DND-41 (cell line): Measurements from ENCODE around the gene TMEFF2.

Experiments
- ATAC-seq: fragments of 200-7000 bp; cut with Tn5 transposase; 3 replicates; pipeline ENCODE4 v1.9.1; 2021; ENCODE audit warnings: low read depth; ENCODE audit not compliant: insufficient read depth
- DNase-seq: peaks from one replicate; pipeline ENCODE4 v3.0.0-alpha.2; 2020
- H2AFZ ChIP-seq: 2 replicates; pipeline ENCODE4 v1.6.0; 2012; ENCODE audit warnings: low read depth, low read length
- H3K27ac ChIP-seq: 2 replicates; pipeline ENCODE4 v1.5.1; 2012; ENCODE audit warnings: low read length, inconsistent platforms
- H3K27me3 ChIP-seq: fragments of 200-600 bp; sonication (generic); 2 replicates; pipeline ENCODE4 v1.6.0; 2012; ENCODE audit warnings: low read length, mild to moderate bottlenecking, inconsistent platforms; ENCODE audit not compliant: insufficient read depth, poor library complexity
- H3K36me3 ChIP-seq: 2 replicates; pipeline ENCODE4 v1.5.1; 2012; ENCODE audit warnings: low read length, inconsistent platforms; ENCODE audit not compliant: insufficient read depth
- H3K4me1 ChIP-seq: 2 replicates; pipeline ENCODE4 v1.5.1; 2012; ENCODE audit warnings: mild to moderate bottlenecking, low read length; ENCODE audit not compliant: insufficient read depth
- H3K4me2 ChIP-seq: 2 replicates; pipeline ENCODE4 v1.6.0; 2012; ENCODE audit warnings: mild to moderate bottlenecking, moderate library complexity, low read length, inconsistent platforms; ENCODE audit not compliant: insufficient read depth
- H3K4me3 ChIP-seq, 2 experiments: fragments of 200-600 bp in 1 of 2; shearing (Covaris generic) in 1 of 2; 2 replicates each; pipeline ENCODE4 v1.5.1; 2012 to 2016; ENCODE audit warnings: inconsistent platforms in 2 of 2, low read length in 2 of 2, mild to moderate bottlenecking in 2 of 2, low read depth in 1 of 2, moderate library complexity in 1 of 2
- H3K79me2 ChIP-seq: 2 replicates; pipeline ENCODE4 v1.6.0; 2012; ENCODE audit warnings: low read length, inconsistent platforms; ENCODE audit not compliant: insufficient read depth
- H3K9ac ChIP-seq: 2 replicates; pipeline ENCODE4 v1.6.0; 2012; ENCODE audit warnings: low read depth, mild to moderate bottlenecking, inconsistent platforms, low read length, moderate library complexity
- H3K9me3 ChIP-seq: 2 replicates; pipeline ENCODE4 v1.5.1; 2012; ENCODE audit warnings: low read length, moderate library complexity, mild to moderate bottlenecking, inconsistent platforms; ENCODE audit not compliant: insufficient read depth, severe bottlenecking
- H4K20me1 ChIP-seq: 2 replicates; pipeline ENCODE4 v1.6.0; 2012; ENCODE audit warnings: low read length; ENCODE audit not compliant: insufficient read depth
- CTCF ChIP-seq: IDR thresholded peaks from 2 replicates; pipeline ENCODE4 v1.5.1; 2012; ENCODE audit warnings: borderline replicate concordance, low read length, moderate library complexity, mild to moderate bottlenecking; ENCODE audit not compliant: poor library complexity, severe bottlenecking; ENCODE audit errors: extremely low read depth
- EZH2 ChIP-seq: IDR thresholded peaks from 3 replicates; pipeline ENCODE4 v1.6.1; 2012; ENCODE audit warnings: borderline replicate concordance, low read depth, mild to moderate bottlenecking, moderate library complexity, low read length, inconsistent platforms; ENCODE audit not compliant: severe bottlenecking

Gene TMEFF2

GRCh38 chr2:192047315-192048107 lies 147.2 kb downstream of the TMEFF2 start:
- no peaks in the 10 kb centered on the region for H3K4me1 ChIP-seq
- no peak overlapping the region for H3K27ac ChIP-seq
- H3K4me2 ChIP-seq, result no peak overlapping the region
- DNase-seq (no peak), ATAC-seq (no peak)
- TF ChIP-seq EZH2 (no peak), CTCF (no peak)
- H4K20me1 ChIP-seq, result no peaks in the 10 kb centered on the region
- no peaks in the 10 kb centered on the region for H3K36me3 ChIP-seq
- no peaks in the 10 kb centered on the region for H3K79me2 ChIP-seq
- no peak overlapping the region for H3K9ac ChIP-seq
- H2AFZ ChIP-seq, result no peak overlapping the region
- no peak overlapping the region for H3K4me3 ChIP-seq
- H3K27me3 ChIP-seq, result peaks cover 11% of the 10 kb centered on the region
- no peaks in the 10 kb centered on the region for H3K9me3 ChIP-seq

- ATAC-seq, result no peak
- no peak overlapping the region for H3K4me2 ChIP-seq
- H3K36me3 ChIP-seq, result no peaks in the 10 kb centered on the region
- no peak overlapping the region for H2AFZ ChIP-seq
- H3K27ac ChIP-seq, result no peak overlapping the region
- no peaks in the 10 kb centered on the region for H4K20me1 ChIP-seq
- H3K4me3 ChIP-seq, result no peak overlapping the region
- TF ChIP-seq CTCF, result no peak
- no peak for TF ChIP-seq EZH2
- H3K79me2 ChIP-seq, result no peaks in the 10 kb centered on the region
- no peaks in the 10 kb centered on the region for H3K9me3 ChIP-seq
- peaks cover 3% of the 10 kb centered on the region for H3K27me3 ChIP-seq
- no peak for DNase-seq
- no peaks in the 10 kb centered on the region for H3K4me1 ChIP-seq
- no peak overlapping the region for H3K9ac ChIP-seq
Observed at GRCh38 chr2:192044496-192044895, 150.2 kb downstream of the TMEFF2 start.

GRCh38 chr2:192043216-192043870 lies 151.4 kb downstream of the TMEFF2 start:
- Histone ChIP-seq H3K4me3 (no peak overlapping the region), H2AFZ (no peak overlapping the region), H4K20me1 (no peaks in the 10 kb centered on the region), H3K9ac (no peak overlapping the region), H3K36me3 (no peaks in the 10 kb centered on the region), H3K9me3 (no peaks in the 10 kb centered on the region), H3K79me2 (no peaks in the 10 kb centered on the region), H3K27me3 (peaks cover 3% of the 10 kb centered on the region), H3K4me2 (no peak overlapping the region), H3K27ac (no peak overlapping the region), H3K4me1 (no peaks in the 10 kb centered on the region)
- TF ChIP-seq EZH2 (no peak), CTCF (no peak)
- DNase-seq (no peak), ATAC-seq (no peak)
